Pons (tissue), 1 donor: ENCODE results near the gene MAPK1IP1L.
A peak's percentile ranks its signal among the peaks of the same experiment; 100 is the strongest.

Experiments
- DNase-seq: peaks from one replicate; pipeline ENCODE4 v3.0.0-alpha.2; 2016; ENCODE audit warnings: low spot score

The MAPK1IP1L gene

DNA sequence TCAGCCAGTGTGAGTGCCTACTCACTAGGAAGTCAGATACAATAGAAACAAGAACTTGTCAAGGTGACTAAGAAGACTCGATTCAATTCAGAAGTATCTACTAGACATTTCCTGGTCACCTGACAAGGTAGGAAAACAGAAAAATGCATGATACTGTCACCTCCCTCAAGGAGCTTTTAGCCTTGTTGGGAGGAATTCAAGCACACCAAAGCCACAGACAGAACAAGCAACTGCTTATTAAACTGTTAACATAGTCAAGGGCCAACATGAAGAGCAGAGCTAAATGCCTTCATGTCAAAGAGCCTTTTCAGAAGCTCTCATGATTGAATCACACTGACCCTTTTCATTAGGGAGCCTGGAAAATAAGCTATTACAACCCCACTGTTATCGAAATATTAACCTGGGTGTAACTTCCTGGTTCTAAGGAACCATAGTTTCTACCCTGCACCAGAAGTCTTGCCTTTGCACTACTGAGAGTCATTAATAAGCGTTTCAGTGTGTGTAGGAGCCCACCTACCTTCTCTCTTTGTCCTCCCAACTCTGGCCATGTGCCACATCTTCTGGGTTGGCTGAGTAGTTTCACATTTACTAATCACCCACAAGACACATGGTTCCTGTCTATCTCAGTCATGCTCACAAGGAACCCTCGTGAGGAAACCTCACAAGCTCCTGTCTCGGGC, 46.6 kb downstream of the MAPK1IP1L start:
- peak; percentile 67 for DNase-seq

- DNase-seq: no peak
Measured at GRCh38 chr14:55098561-55098898, 47.1 kb downstream of the MAPK1IP1L start.

DNA sequence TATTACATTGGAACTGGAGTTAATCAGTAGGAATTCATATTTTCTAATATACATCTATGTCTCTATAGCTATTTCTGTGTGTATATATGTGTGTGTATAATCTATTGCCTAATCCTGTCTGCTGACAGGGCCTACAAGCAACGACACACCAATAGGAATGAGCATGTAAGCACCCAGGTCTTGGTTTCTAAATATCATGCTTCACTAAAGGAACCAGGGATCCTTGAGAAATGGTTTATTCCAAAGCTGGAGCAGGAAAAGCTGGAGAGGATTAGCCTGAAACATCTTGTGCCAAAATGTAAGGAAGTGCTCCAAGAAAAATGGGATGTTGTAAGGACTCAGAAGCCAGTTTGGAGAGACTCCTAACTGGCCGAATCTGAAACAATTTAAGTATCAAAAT, 48.3 kb downstream of the MAPK1IP1L start:
- no peak for DNase-seq

- DNase-seq: no peak
Measured at GRCh38 chr14:55101698-55102097, 50.3 kb downstream of the MAPK1IP1L start.

DNA sequence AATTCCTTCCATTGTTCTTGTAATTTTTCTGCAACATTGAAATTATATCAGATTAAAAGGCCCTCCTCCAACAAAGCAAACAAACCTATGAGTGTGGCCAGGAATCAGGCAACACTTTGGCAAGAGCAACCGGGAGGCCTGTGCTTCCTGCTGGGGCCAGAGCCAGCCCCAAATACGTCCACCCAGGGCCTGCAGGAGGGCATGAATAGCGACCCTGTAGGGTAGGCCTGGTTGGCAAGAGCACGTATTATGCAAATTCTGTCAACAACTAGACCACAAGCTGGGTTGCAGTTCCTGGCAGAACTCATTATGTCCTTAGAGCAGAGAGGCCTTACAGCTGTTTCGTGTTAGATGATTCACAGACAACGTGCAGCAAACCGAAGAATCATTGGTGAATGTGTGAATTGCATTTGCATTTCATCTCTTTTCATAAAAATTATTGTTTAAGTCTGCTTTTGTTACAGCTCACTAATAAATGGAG, 50.7 kb downstream of the MAPK1IP1L start:
- peak; percentile 81 for DNase-seq

DNA sequence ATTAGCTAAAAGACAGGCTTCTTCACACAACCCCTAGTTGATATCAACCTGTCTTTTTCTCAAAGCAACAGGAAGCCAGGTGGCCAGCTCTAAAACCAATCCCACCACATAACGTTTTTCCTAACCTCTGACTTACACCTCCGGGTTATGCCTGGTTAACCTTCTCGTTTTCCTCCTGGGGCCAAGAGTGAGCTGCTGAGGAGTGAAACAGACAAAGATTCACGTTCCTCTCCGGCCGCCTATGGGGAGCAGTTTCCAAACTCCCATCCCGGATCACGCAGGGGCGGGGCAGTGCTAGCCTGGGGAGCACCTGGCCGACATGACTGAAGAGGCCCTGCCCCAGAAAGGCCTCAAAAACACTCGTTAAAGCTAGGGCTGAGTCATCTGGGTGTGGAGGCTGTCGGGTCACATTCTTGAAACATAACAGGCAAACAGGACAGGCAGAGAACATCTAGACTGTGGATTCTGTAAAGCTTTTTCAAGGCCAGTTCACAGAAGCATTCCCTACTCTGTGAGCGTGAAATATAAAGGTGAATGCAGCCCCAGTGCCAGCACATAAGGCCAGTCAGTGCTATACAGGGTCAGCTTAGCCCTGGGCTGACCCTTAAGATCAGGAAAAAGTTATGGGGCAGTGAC, 51.7 kb downstream of the MAPK1IP1L start:
- DNase-seq: no peak

DNA sequence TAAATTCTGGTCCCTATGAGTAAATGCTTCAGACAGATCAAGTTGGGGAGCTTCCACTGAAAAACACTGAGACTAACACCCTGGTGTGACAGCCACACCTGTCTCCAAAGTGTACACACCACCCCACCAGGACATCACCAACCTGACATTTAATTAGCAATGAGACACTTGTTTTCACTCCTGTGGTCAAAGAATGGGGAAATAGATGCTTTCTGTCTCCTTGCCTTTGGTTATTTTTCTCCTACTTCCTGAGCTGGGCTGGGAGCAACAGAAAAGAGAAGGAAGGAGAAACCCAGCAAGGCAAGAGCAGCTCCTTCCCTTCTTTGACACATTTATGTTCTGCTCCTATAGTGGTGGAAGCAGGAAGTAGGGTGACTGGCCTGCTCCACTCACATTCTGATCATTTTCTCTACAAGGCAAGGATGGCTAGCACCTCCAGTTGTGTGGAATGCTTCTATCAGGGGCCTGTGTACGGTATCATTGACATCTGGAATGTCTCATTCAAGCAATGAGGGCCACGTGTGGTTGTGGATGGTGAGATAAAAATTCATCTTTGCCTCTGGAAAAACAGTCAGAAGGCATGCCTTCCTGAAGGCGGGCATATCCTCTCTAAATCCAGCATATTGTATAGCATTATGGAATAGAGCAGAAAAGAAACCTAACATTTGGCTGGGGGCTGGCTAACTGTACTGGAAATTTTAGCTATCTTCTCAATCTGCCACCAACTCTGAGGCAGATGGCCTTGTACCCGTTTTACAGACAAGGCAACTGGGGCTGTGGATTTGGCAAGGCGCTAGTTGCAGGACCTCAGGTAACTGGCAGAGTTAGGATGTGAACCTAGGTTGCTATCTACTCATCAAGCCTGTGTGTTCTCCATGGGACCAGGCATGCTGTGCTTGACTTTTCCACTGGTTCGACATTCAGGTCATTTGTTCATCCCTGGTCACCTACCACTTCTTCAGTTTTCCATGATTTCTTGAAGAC, 52.8 kb downstream of the MAPK1IP1L start:
- DNase-seq: peak; percentile 51

DNA sequence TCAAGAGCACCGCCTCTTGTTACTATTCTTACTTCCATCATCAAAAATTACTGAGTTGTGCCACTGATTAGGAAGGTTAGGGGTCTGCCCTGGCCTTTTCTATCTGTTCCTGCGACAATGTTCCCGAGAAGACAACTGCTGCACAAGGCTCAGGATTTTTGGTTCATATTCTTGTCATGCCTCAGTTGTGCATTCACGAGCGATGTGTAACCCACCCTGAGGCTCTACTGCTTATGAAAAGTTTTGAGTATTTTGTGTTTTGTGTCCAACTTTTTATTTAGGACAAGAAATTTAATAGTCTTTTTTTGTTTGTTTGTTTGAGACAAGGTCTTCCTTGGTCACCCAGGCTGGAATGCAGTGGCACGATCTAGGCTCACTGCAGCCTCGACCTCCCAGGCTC, 54.5 kb downstream of the MAPK1IP1L start:
- DNase-seq: no peak

GRCh38 chr14:55107766-55108554, 56.5 kb downstream of the MAPK1IP1L start:
- DNase-seq: peak; percentile 47

DNA sequence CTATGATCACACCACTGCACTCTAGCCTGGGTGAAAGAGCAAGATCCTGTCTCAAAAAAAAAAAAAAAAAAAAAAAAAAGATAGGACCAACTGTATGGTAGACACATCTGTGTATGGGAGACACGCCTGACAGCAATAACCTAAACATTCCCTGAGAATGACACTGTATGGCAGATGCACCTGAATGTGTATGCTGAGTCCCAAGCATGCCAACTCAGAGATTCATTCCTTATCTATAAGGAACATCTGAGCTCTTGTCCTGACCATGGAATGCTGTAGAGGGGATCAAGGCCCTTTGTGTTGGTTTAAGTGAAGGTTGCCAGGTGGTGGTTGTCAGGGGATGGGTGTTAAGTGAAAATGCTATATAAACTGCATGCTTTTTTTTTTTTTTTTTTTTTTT, 58.4 kb downstream of the MAPK1IP1L start:
- DNase-seq: no peak

DNA sequence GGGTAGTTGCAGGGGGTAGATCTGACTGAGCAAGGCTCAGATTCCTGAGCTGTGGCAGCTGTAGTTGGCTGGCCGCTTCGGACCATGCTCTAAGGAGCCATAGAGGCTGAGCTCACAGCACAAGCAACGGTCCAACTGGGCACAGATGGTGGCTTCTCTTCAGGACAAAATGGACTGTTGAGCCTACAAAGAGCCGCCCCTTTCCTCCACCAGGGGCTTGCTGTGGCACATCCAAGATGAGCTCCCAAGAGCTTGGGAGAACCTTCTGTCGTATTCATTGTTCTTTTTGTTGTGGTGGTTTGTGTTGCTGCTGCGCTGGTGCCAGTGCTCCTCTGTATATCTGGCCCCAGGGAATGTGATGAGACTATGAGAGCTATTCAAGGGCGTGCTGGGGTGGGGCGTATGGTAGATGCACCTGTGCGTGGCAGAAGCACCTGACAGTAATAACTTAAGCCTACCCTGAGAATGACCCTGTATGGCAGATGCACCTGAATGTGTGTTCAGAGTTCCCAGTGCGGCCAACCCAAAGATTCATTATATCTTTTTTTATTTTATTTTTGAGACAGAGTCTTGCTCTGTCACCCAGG, 59.8 kb downstream of the MAPK1IP1L start:
- DNase-seq: no peak

GRCh38 chr14:55114720-55115119, 63.3 kb downstream of the MAPK1IP1L start:
- DNase-seq: no peak

- no peak for DNase-seq
Measured at GRCh38 chr14:55115460-55115859, 64.0 kb downstream of the MAPK1IP1L start.

GRCh38 chr14:55115861-55116245, 64.4 kb downstream of the MAPK1IP1L start:
- no peak for DNase-seq

- DNase-seq: no peak
Measured at GRCh38 chr14:55116246-55117030, 65.0 kb downstream of the MAPK1IP1L start.

DNA sequence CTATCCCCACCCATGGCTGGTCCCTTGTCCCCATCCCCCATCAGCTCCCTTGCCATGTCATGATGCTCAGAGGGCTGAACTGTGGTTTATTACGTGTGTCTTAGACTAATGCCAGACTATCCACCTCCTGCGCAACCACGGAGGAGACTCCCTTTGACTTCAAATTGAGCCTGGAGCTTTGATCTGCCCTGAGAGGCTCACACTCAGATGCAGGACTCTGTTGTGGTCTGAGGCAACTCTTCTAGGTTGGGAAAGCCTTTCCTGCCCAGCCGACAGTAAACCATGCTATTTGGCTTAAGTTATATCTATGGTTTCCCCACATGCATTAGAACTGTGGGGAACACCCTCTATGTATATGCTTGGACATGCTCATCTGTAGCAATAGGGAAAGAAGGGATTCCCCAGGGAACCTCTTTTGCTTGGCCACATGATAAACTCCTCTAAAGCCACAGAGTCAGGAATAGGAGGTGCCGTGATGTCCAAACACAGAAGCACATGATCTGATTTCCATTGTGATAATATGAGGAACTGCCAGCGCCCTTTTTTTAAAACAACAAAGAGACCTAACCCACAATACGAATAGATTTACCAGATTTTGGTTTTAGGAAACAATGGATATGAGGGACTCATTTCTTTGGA, 66.5 kb downstream of the MAPK1IP1L start:
- DNase-seq: no peak

DNA sequence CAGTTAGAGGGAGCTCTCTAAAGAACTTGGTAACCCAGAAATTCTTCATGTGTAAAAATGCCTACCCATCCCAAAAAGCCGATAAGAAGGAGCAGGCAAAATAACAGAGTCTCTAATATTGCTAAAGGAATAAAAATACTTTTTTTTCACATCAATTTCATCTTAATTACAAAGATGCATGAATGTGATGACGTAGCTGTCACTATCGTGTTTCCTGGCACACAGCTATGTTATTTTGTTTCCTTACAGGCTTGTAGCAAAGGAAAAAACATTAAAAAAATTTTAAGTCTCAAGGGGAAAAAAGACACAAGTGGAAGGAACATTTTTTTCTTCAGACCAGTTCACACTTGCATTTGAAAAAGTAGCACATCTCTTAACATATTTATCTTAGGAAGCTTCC, 67.3 kb downstream of the MAPK1IP1L start:
- no peak for DNase-seq
